ENCODE measurements around the gene R3HCC1L.

DNA sequence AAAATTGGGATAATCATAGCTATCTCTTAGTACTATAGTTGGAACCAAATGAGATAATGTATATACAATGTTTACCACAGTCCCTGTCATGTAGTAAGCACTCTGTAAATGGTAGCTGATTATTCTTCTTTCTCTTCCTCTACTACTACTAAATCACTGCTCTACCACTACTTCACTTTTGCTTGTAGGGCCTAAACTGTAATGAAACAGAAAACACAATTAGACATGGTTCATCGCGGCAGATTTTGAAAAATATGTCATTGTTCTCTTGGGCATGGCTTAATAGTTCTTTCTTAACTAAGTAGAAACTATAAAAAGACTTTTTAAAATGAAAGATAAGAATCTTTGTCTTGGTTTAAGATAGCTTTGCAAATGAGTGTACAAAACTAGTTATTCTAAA, 34.9 kb downstream of the R3HCC1L start:
- no peak for TF ChIP-seq RCOR1 (IDR thresholded peaks at IDR 0.05; ENCODE audit: borderline replicate concordance in 1 of 2, low read depth in 2 of 2, low read length in 2 of 2)
- TF ChIP-seq, protein P1, sequence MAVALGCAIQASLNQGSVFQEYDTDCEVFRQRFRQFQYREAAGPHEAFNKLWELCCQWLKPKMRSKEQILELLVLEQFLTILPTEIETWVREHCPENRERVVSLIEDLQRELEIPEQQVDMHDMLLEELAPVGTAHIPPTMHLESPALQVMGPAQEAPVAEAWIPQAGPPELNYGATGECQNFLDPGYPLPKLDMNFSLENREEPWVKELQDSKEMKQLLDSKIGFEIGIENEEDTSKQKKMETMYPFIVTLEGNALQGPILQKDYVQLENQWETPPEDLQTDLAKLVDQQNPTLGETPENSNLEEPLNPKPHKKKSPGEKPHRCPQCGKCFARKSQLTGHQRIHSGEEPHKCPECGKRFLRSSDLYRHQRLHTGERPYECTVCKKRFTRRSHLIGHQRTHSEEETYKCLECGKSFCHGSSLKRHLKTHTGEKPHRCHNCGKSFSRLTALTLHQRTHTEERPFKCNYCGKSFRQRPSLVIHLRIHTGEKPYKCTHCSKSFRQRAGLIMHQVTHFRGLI (CRISPR knock-in tag; IDR thresholded peaks at IDR 0.05) = no peak
- TF ChIP-seq, protein P2, sequence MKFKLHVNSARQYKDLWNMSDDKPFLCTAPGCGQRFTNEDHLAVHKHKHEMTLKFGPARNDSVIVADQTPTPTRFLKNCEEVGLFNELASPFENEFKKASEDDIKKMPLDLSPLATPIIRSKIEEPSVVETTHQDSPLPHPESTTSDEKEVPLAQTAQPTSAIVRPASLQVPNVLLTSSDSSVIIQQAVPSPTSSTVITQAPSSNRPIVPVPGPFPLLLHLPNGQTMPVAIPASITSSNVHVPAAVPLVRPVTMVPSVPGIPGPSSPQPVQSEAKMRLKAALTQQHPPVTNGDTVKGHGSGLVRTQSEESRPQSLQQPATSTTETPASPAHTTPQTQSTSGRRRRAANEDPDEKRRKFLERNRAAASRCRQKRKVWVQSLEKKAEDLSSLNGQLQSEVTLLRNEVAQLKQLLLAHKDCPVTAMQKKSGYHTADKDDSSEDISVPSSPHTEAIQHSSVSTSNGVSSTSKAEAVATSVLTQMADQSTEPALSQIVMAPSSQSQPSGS (CRISPR knock-in tag; IDR thresholded peaks at IDR 0.05) = no peak
- TF ChIP-seq, protein P3, sequence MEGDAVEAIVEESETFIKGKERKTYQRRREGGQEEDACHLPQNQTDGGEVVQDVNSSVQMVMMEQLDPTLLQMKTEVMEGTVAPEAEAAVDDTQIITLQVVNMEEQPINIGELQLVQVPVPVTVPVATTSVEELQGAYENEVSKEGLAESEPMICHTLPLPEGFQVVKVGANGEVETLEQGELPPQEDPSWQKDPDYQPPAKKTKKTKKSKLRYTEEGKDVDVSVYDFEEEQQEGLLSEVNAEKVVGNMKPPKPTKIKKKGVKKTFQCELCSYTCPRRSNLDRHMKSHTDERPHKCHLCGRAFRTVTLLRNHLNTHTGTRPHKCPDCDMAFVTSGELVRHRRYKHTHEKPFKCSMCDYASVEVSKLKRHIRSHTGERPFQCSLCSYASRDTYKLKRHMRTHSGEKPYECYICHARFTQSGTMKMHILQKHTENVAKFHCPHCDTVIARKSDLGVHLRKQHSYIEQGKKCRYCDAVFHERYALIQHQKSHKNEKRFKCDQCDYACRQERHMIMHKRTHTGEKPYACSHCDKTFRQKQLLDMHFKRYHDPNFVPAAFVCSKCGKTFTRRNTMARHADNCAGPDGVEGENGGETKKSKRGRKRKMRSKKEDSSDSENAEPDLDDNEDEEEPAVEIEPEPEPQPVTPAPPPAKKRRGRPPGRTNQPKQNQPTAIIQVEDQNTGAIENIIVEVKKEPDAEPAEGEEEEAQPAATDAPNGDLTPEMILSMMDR (IDR thresholded peaks at IDR 0.05 in 2 of 3, conservative IDR thresholded peaks at IDR 0.05 in 1 of 3; ENCODE audit: insufficient read depth in 2 of 3, low read depth in 1 of 3, low read length in 3 of 3) = no peak
